ENCODE data around the gene MYOF. TPM values are rescaled to one million over a fixed set of nuclear protein-coding genes. Genes with fewer than 3 reads are reported as not detected.

The MYOF gene
- total and polyA plus RNA-seq, 8 donors, result 5.0 to 111 (median 36.0) TPM

DNA sequence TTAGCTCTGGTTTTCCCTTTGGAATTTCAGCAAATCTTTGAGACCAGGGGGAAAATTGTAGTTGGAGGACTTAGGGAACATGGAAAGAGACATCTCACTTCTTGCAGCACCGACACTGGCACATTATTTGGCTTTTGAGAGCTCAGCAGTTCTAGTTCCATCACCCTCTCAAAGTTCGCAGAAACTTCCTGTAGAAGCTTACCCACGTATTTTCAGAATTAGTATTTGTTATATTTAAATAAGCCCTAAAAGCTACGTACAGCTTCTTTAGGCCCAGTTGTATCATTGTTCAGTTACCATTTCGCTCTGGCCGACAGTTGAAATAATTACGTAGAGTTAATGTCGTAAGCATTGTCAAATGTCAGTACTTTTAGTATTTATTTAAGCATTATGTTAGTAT lies 27.7 kb upstream of the MYOF start:
- H3K27me3 ChIP-seq, result no peaks in the 10 kb centered on the region
- no peak overlapping the region for H3K27ac ChIP-seq
- H3K4me1 ChIP-seq, result no peaks in the 10 kb centered on the region
- intact Hi-C loops (cut with DNase I; ENCODE audit: low total_unique reads), result no loop called here
- H3K9me3 ChIP-seq, result no peaks in the 10 kb centered on the region
- H3K36me3 ChIP-seq, result no peaks in the 10 kb centered on the region
- no peak for DNase-seq
- WGBS, 5 donors, result 84 to 91% (median 88%) methylated on average over 8 of the region's 8 CpGs
- no peak overlapping the region for H3K4me3 ChIP-seq
- TF ChIP-seq POLR2A (IDR thresholded peaks at IDR 0.05) (no peak), EP300 (IDR thresholded peaks at IDR 0.05) (no peak), POLR2AphosphoS5 (IDR thresholded peaks at IDR 0.05) (no peak)
- TF ChIP-seq, protein P1, sequence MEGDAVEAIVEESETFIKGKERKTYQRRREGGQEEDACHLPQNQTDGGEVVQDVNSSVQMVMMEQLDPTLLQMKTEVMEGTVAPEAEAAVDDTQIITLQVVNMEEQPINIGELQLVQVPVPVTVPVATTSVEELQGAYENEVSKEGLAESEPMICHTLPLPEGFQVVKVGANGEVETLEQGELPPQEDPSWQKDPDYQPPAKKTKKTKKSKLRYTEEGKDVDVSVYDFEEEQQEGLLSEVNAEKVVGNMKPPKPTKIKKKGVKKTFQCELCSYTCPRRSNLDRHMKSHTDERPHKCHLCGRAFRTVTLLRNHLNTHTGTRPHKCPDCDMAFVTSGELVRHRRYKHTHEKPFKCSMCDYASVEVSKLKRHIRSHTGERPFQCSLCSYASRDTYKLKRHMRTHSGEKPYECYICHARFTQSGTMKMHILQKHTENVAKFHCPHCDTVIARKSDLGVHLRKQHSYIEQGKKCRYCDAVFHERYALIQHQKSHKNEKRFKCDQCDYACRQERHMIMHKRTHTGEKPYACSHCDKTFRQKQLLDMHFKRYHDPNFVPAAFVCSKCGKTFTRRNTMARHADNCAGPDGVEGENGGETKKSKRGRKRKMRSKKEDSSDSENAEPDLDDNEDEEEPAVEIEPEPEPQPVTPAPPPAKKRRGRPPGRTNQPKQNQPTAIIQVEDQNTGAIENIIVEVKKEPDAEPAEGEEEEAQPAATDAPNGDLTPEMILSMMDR (IDR thresholded peaks at IDR 0.05), result no peak

- no peak overlapping the region for H3K4me3 ChIP-seq
- intact Hi-C loops (cut with DNase I; ENCODE audit: low total_unique reads), result no loop called here
- H3K36me3 ChIP-seq, result no peaks in the 10 kb centered on the region
- no peak overlapping the region for H3K27ac ChIP-seq
- TF ChIP-seq, protein P1 (IDR thresholded peaks at IDR 0.05), result no peak
- TF ChIP-seq EP300 (IDR thresholded peaks at IDR 0.05) (no peak), POLR2A (IDR thresholded peaks at IDR 0.05) (no peak)
- H3K27me3 ChIP-seq, result no peaks in the 10 kb centered on the region
- no peaks in the 10 kb centered on the region for H3K4me1 ChIP-seq
- no peak for DNase-seq
- 94 to 97% (median 95%) methylated on average over 2 of the region's 2 CpGs for WGBS, 5 donors
- no peaks in the 10 kb centered on the region for H3K9me3 ChIP-seq
These were observed 22.9 kb upstream of the MYOF start for GRCh38 chr10:93505075-93505474.

DNA sequence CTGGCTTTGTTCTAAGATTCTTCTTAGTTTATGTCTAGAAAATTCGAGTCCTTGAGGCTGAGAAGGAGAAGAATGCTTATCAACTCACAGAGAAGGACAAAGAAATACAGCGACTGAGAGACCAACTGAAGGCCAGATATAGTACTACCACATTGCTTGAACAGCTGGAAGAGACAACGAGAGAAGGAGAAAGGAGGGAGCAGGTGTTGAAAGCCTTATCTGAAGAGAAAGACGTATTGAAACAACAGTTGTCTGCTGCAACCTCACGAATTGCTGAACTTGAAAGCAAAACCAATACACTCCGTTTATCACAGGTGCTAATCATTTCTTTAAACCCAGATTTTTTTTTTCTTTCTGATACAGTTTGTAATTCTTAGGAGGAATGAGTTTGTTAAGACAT lies 20.9 kb upstream of the MYOF start:
- no peaks in the 10 kb centered on the region for H3K36me3 ChIP-seq
- TF ChIP-seq, protein P1 (IDR thresholded peaks at IDR 0.05), result no peak
- no peak for TF ChIP-seq POLR2A (IDR thresholded peaks at IDR 0.05)
- no peak for TF ChIP-seq POLR2AphosphoS5 (IDR thresholded peaks at IDR 0.05)
- TF ChIP-seq EP300 (IDR thresholded peaks at IDR 0.05), result no peak
- no peaks in the 10 kb centered on the region for H3K27me3 ChIP-seq
- H3K4me1 ChIP-seq, result peaks cover 0 to 4% (median 0%) of the 10 kb centered on the region in 4 donors
- no peak overlapping the region for H3K27ac ChIP-seq
- intact Hi-C loops (cut with DNase I; ENCODE audit: low total_unique reads), result no loop called here
- no peak overlapping the region for H3K4me3 ChIP-seq
- WGBS, 5 donors, result 24 to 48% (median 36%) methylated on average over 6 of the region's 6 CpGs
- H3K9me3 ChIP-seq, result no peaks in the 10 kb centered on the region
- no peak for DNase-seq

GRCh38 chr10:93501650-93502049 lies 19.5 kb upstream of the MYOF start:
- Histone ChIP-seq H3K4me3 (no peak overlapping the region), H3K27ac (no peak overlapping the region), H3K27me3 (no peaks in the 10 kb centered on the region), H3K36me3 (no peaks in the 10 kb centered on the region), H3K9me3 (no peaks in the 10 kb centered on the region), H3K4me1 (peaks cover 0 to 13% (median 4%) of the 10 kb centered on the region in 4 donors)
- no peak for TF ChIP-seq EP300 (IDR thresholded peaks at IDR 0.05)
- TF ChIP-seq POLR2AphosphoS5 (IDR thresholded peaks at IDR 0.05), result no peak
- no peak for TF ChIP-seq POLR2A (IDR thresholded peaks at IDR 0.05)
- TF ChIP-seq, protein P1 (IDR thresholded peaks at IDR 0.05), result no peak
- no peak for DNase-seq
- intact Hi-C loops (cut with DNase I; ENCODE audit: low total_unique reads), result no loop called here

Measured in stomach (tissue), 9 donors.